ENCODE measurements around the gene AKIRIN1. TPM values are rescaled to one million over a fixed set of nuclear protein-coding genes. Genes with fewer than 3 reads are reported as not detected.

The AKIRIN1 gene
- 26.1 TPM for total RNA-seq

- peak within 1 kb of the TSS; percentile 77 to 86 (median 80) for H3K4me3 ChIP-seq (ENCODE audit: low read length in 3 of 3)
- peaks cover 0 to 4% (median 0%) of the 10 kb centered on the region in 3 donors for H3K36me3 ChIP-seq (ENCODE audit: control insufficient read depth in 3 of 3, insufficient read depth in 3 of 3, low read length in 3 of 3)
- H3K27ac ChIP-seq (ENCODE audit: low read depth, low read length) = peak within 1 kb of the TSS; percentile 84
- no peaks in the 10 kb centered on the region for H3K27me3 ChIP-seq (ENCODE audit: control insufficient read depth in 3 of 3, insufficient read depth in 3 of 3, low read length in 3 of 3)
- peak within 1 kb of the TSS; percentile 76 to 85 (median 82) for H3K9ac ChIP-seq (ENCODE audit: low read depth in 1 of 3, low read length in 3 of 3)
- H3K9me3 ChIP-seq (ENCODE audit: control insufficient read depth in 3 of 3, low read length in 3 of 3) = no peaks in the 10 kb centered on the region
- H3K4me1 ChIP-seq (ENCODE audit: control insufficient read depth in 3 of 3, insufficient read depth in 3 of 3, low read length in 3 of 3) = peaks cover 10 to 15% (median 13%) of the 10 kb centered on the region in 3 donors
These were observed at the start of gene AKIRIN1 for GRCh38 chr1:38990738-38991637. Gene AKIRIN1 (plus strand): TSS chr1:38991276. CDS start chr1:38991381, 105 bp downstream.

- Histone ChIP-seq H3K4me3 (ENCODE audit: low read length in 3 of 3) (peak within 1 kb of the TSS; percentile 54 to 65 (median 63)), H3K9ac (ENCODE audit: low read depth in 1 of 3, low read length in 3 of 3) (peak within 1 kb of the TSS; percentile 20 to 57 (median 23)), H3K36me3 (ENCODE audit: control insufficient read depth in 3 of 3, insufficient read depth in 3 of 3, low read length in 3 of 3) (no peaks in the 10 kb centered on the region), H3K4me1 (ENCODE audit: control insufficient read depth in 3 of 3, insufficient read depth in 3 of 3, low read length in 3 of 3) (peaks cover 8 to 10% (median 9%) of the 10 kb centered on the region in 3 donors), H3K27me3 (ENCODE audit: control insufficient read depth in 3 of 3, insufficient read depth in 3 of 3, low read length in 3 of 3) (no peaks in the 10 kb centered on the region), H3K27ac (ENCODE audit: low read depth, low read length) (no peak within 1 kb of the TSS), H3K9me3 (ENCODE audit: control insufficient read depth in 3 of 3, low read length in 3 of 3) (no peaks in the 10 kb centered on the region)
These were observed 49.5 kb upstream of the AKIRIN1 start, which contains the start of gene RHBDL2 for GRCh38 chr1:38941527-38942019. Gene RHBDL2 (minus strand): TSS chr1:38941830. CDS start chr1:38919212, 22,618 bp downstream.

GRCh38 chr1:38942664-38943428, 48.2 kb upstream of the AKIRIN1 start:
- H3K4me3 ChIP-seq (ENCODE audit: low read length in 3 of 3) = no peak overlapping the region
- no peaks in the 10 kb centered on the region for H3K36me3 ChIP-seq (ENCODE audit: control insufficient read depth in 3 of 3, insufficient read depth in 3 of 3, low read length in 3 of 3)
- peaks cover 8 to 10% (median 9%) of the 10 kb centered on the region in 3 donors for H3K4me1 ChIP-seq (ENCODE audit: control insufficient read depth in 3 of 3, insufficient read depth in 3 of 3, low read length in 3 of 3)
- no peaks in the 10 kb centered on the region for H3K27me3 ChIP-seq (ENCODE audit: control insufficient read depth in 3 of 3, insufficient read depth in 3 of 3, low read length in 3 of 3)
- no peaks in the 10 kb centered on the region for H3K9me3 ChIP-seq (ENCODE audit: control insufficient read depth in 3 of 3, low read length in 3 of 3)
- no peak overlapping the region for H3K27ac ChIP-seq (ENCODE audit: low read depth, low read length)
- H3K9ac ChIP-seq (ENCODE audit: low read depth in 1 of 3, low read length in 3 of 3) = no peak overlapping the region

GRCh38 chr1:38944547-38944946, 46.5 kb upstream of the AKIRIN1 start:
- no peaks in the 10 kb centered on the region for H3K36me3 ChIP-seq (ENCODE audit: control insufficient read depth in 3 of 3, insufficient read depth in 3 of 3, low read length in 3 of 3)
- peaks cover 8 to 10% (median 9%) of the 10 kb centered on the region in 3 donors for H3K4me1 ChIP-seq (ENCODE audit: control insufficient read depth in 3 of 3, insufficient read depth in 3 of 3, low read length in 3 of 3)
- H3K9ac ChIP-seq (ENCODE audit: low read depth in 1 of 3, low read length in 3 of 3) = no peak overlapping the region
- no peaks in the 10 kb centered on the region for H3K27me3 ChIP-seq (ENCODE audit: control insufficient read depth in 3 of 3, insufficient read depth in 3 of 3, low read length in 3 of 3)
- no peak overlapping the region for H3K27ac ChIP-seq (ENCODE audit: low read depth, low read length)
- no peak overlapping the region for H3K4me3 ChIP-seq (ENCODE audit: low read length in 3 of 3)
- no peaks in the 10 kb centered on the region for H3K9me3 ChIP-seq (ENCODE audit: control insufficient read depth in 3 of 3, low read length in 3 of 3)

GRCh38 chr1:38950553-38950952, 40.5 kb upstream of the AKIRIN1 start:
- no peak overlapping the region for H3K9ac ChIP-seq (ENCODE audit: low read depth in 1 of 3, low read length in 3 of 3)
- no peak overlapping the region for H3K4me3 ChIP-seq (ENCODE audit: low read length in 3 of 3)
- H3K9me3 ChIP-seq (ENCODE audit: control insufficient read depth in 3 of 3, low read length in 3 of 3) = no peaks in the 10 kb centered on the region
- no peaks in the 10 kb centered on the region for H3K4me1 ChIP-seq (ENCODE audit: control insufficient read depth in 3 of 3, insufficient read depth in 3 of 3, low read length in 3 of 3)
- no peak overlapping the region for H3K27ac ChIP-seq (ENCODE audit: low read depth, low read length)
- no peaks in the 10 kb centered on the region for H3K36me3 ChIP-seq (ENCODE audit: control insufficient read depth in 3 of 3, insufficient read depth in 3 of 3, low read length in 3 of 3)
- H3K27me3 ChIP-seq (ENCODE audit: control insufficient read depth in 3 of 3, insufficient read depth in 3 of 3, low read length in 3 of 3) = no peaks in the 10 kb centered on the region

- no peaks in the 10 kb centered on the region for H3K36me3 ChIP-seq (ENCODE audit: control insufficient read depth in 3 of 3, insufficient read depth in 3 of 3, low read length in 3 of 3)
- H3K27me3 ChIP-seq (ENCODE audit: control insufficient read depth in 3 of 3, insufficient read depth in 3 of 3, low read length in 3 of 3) = no peaks in the 10 kb centered on the region
- no peaks in the 10 kb centered on the region for H3K9me3 ChIP-seq (ENCODE audit: control insufficient read depth in 3 of 3, low read length in 3 of 3)
- H3K4me1 ChIP-seq (ENCODE audit: control insufficient read depth in 3 of 3, insufficient read depth in 3 of 3, low read length in 3 of 3) = no peaks in the 10 kb centered on the region
- H3K27ac ChIP-seq (ENCODE audit: low read depth, low read length) = no peak overlapping the region
- no peak overlapping the region for H3K4me3 ChIP-seq (ENCODE audit: low read length in 3 of 3)
- no peak overlapping the region for H3K9ac ChIP-seq (ENCODE audit: low read depth in 1 of 3, low read length in 3 of 3)
These were observed 37.6 kb upstream of the AKIRIN1 start for GRCh38 chr1:38953433-38953860.

- Histone ChIP-seq H3K4me1 (ENCODE audit: control insufficient read depth in 3 of 3, insufficient read depth in 3 of 3, low read length in 3 of 3) (no peaks in the 10 kb centered on the region), H3K9ac (ENCODE audit: low read depth in 1 of 3, low read length in 3 of 3) (no peak overlapping the region), H3K27me3 (ENCODE audit: control insufficient read depth in 3 of 3, insufficient read depth in 3 of 3, low read length in 3 of 3) (no peaks in the 10 kb centered on the region), H3K4me3 (ENCODE audit: low read length in 3 of 3) (no peak overlapping the region), H3K36me3 (ENCODE audit: control insufficient read depth in 3 of 3, insufficient read depth in 3 of 3, low read length in 3 of 3) (no peaks in the 10 kb centered on the region), H3K27ac (ENCODE audit: low read depth, low read length) (no peak overlapping the region), H3K9me3 (ENCODE audit: control insufficient read depth in 3 of 3, low read length in 3 of 3) (no peaks in the 10 kb centered on the region)
These were observed 32.1 kb upstream of the AKIRIN1 start for GRCh38 chr1:38958967-38959366.

GRCh38 chr1:38962113-38962512, 29.0 kb upstream of the AKIRIN1 start:
- Histone ChIP-seq H3K27me3 (ENCODE audit: control insufficient read depth in 3 of 3, insufficient read depth in 3 of 3, low read length in 3 of 3) (no peaks in the 10 kb centered on the region), H3K9ac (ENCODE audit: low read depth in 1 of 3, low read length in 3 of 3) (no peak overlapping the region), H3K4me3 (ENCODE audit: low read length in 3 of 3) (no peak overlapping the region), H3K27ac (ENCODE audit: low read depth, low read length) (no peak overlapping the region), H3K9me3 (ENCODE audit: control insufficient read depth in 3 of 3, low read length in 3 of 3) (no peaks in the 10 kb centered on the region), H3K36me3 (ENCODE audit: control insufficient read depth in 3 of 3, insufficient read depth in 3 of 3, low read length in 3 of 3) (no peaks in the 10 kb centered on the region), H3K4me1 (ENCODE audit: control insufficient read depth in 3 of 3, insufficient read depth in 3 of 3, low read length in 3 of 3) (no peaks in the 10 kb centered on the region)

- H3K27ac ChIP-seq (ENCODE audit: low read depth, low read length) = no peak overlapping the region
- H3K9ac ChIP-seq (ENCODE audit: low read depth in 1 of 3, low read length in 3 of 3) = no peak overlapping the region
- no peaks in the 10 kb centered on the region for H3K4me1 ChIP-seq (ENCODE audit: control insufficient read depth in 3 of 3, insufficient read depth in 3 of 3, low read length in 3 of 3)
- no peaks in the 10 kb centered on the region for H3K9me3 ChIP-seq (ENCODE audit: control insufficient read depth in 3 of 3, low read length in 3 of 3)
- H3K4me3 ChIP-seq (ENCODE audit: low read length in 3 of 3) = no peak overlapping the region
- H3K27me3 ChIP-seq (ENCODE audit: control insufficient read depth in 3 of 3, insufficient read depth in 3 of 3, low read length in 3 of 3) = no peaks in the 10 kb centered on the region
- H3K36me3 ChIP-seq (ENCODE audit: control insufficient read depth in 3 of 3, insufficient read depth in 3 of 3, low read length in 3 of 3) = no peaks in the 10 kb centered on the region
These were observed 28.5 kb upstream of the AKIRIN1 start for GRCh38 chr1:38962560-38962959.

All from skeletal muscle tissue (tissue), 4 donors.